ENCODE results near the gene STIM2.
"Not testable (repeated sequence)": the region's sequence is repeated elsewhere in the genome, so short reads cannot be mapped to it uniquely, and the experiment has no call there.

Gene STIM2

GRCh38 chr4:26860157-26860921, at the start of gene STIM2:
TSS of gene STIM2 (plus strand) at chr4:26860841.
- H3K4me3 ChIP-seq (ENCODE audit: low read depth, low read length) = peak within 1 kb of the TSS; percentile 74
- no peaks in the 10 kb centered on the region for H3K9me3 ChIP-seq (ENCODE audit: control insufficient read depth, insufficient read depth, low read length)
- H3K36me3 ChIP-seq (ENCODE audit: control insufficient read depth, insufficient read depth, low read length) = no peaks in the 10 kb centered on the region
- H3K4me1 ChIP-seq (ENCODE audit: control insufficient read depth, insufficient read depth, low read length) = peaks cover 15% of the 10 kb centered on the region
- peak within 1 kb of the TSS; percentile 18 for H3K9ac ChIP-seq (ENCODE audit: low read depth, low read length)
- peaks cover 31% of the 10 kb centered on the region for H3K27me3 ChIP-seq (ENCODE audit: control insufficient read depth, insufficient read depth, low read length)

- not testable (repeated sequence) for H3K9me3 ChIP-seq (ENCODE audit: control insufficient read depth, insufficient read depth, low read length); H3K9ac ChIP-seq (ENCODE audit: low read depth, low read length); H3K27me3 ChIP-seq (ENCODE audit: control insufficient read depth, insufficient read depth, low read length); H3K36me3 ChIP-seq (ENCODE audit: control insufficient read depth, insufficient read depth, low read length); H3K4me3 ChIP-seq (ENCODE audit: low read depth, low read length); H3K4me1 ChIP-seq (ENCODE audit: control insufficient read depth, insufficient read depth, low read length)
Observed at GRCh38 chr4:26811571-26811970, 49.1 kb upstream of the STIM2 start.

- Histone ChIP-seq H3K9ac (ENCODE audit: low read depth, low read length) (no peak overlapping the region), H3K9me3 (ENCODE audit: control insufficient read depth, insufficient read depth, low read length) (no peaks in the 10 kb centered on the region), H3K4me1 (ENCODE audit: control insufficient read depth, insufficient read depth, low read length) (no peaks in the 10 kb centered on the region), H3K4me3 (ENCODE audit: low read depth, low read length) (no peak overlapping the region), H3K27me3 (ENCODE audit: control insufficient read depth, insufficient read depth, low read length) (no peaks in the 10 kb centered on the region), H3K36me3 (ENCODE audit: control insufficient read depth, insufficient read depth, low read length) (no peaks in the 10 kb centered on the region)
Observed at GRCh38 chr4:26812049-26812714, 48.5 kb upstream of the STIM2 start.

GRCh38 chr4:26813698-26814097, 46.9 kb upstream of the STIM2 start:
- Histone ChIP-seq H3K4me1 (ENCODE audit: control insufficient read depth, insufficient read depth, low read length) (no peaks in the 10 kb centered on the region), H3K4me3 (ENCODE audit: low read depth, low read length) (no peak overlapping the region), H3K9ac (ENCODE audit: low read depth, low read length) (no peak overlapping the region), H3K9me3 (ENCODE audit: control insufficient read depth, insufficient read depth, low read length) (no peaks in the 10 kb centered on the region), H3K36me3 (ENCODE audit: control insufficient read depth, insufficient read depth, low read length) (no peaks in the 10 kb centered on the region), H3K27me3 (ENCODE audit: control insufficient read depth, insufficient read depth, low read length) (no peaks in the 10 kb centered on the region)

GRCh38 chr4:26815199-26815598, 45.4 kb upstream of the STIM2 start:
- H3K4me1 ChIP-seq (ENCODE audit: control insufficient read depth, insufficient read depth, low read length) = peaks cover 3% of the 10 kb centered on the region
- H3K4me3 ChIP-seq (ENCODE audit: low read depth, low read length) = no peak overlapping the region
- no peaks in the 10 kb centered on the region for H3K36me3 ChIP-seq (ENCODE audit: control insufficient read depth, insufficient read depth, low read length)
- no peaks in the 10 kb centered on the region for H3K9me3 ChIP-seq (ENCODE audit: control insufficient read depth, insufficient read depth, low read length)
- no peaks in the 10 kb centered on the region for H3K27me3 ChIP-seq (ENCODE audit: control insufficient read depth, insufficient read depth, low read length)
- H3K9ac ChIP-seq (ENCODE audit: low read depth, low read length) = no peak overlapping the region

GRCh38 chr4:26815706-26816105, 44.9 kb upstream of the STIM2 start:
- no peaks in the 10 kb centered on the region for H3K36me3 ChIP-seq (ENCODE audit: control insufficient read depth, insufficient read depth, low read length)
- H3K9me3 ChIP-seq (ENCODE audit: control insufficient read depth, insufficient read depth, low read length) = no peaks in the 10 kb centered on the region
- peaks cover 3% of the 10 kb centered on the region for H3K4me1 ChIP-seq (ENCODE audit: control insufficient read depth, insufficient read depth, low read length)
- H3K9ac ChIP-seq (ENCODE audit: low read depth, low read length) = no peak overlapping the region
- H3K27me3 ChIP-seq (ENCODE audit: control insufficient read depth, insufficient read depth, low read length) = no peaks in the 10 kb centered on the region
- H3K4me3 ChIP-seq (ENCODE audit: low read depth, low read length) = no peak overlapping the region

- Histone ChIP-seq H3K4me1 (ENCODE audit: control insufficient read depth, insufficient read depth, low read length) (peaks cover 3% of the 10 kb centered on the region), H3K9ac (ENCODE audit: low read depth, low read length) (no peak overlapping the region), H3K9me3 (ENCODE audit: control insufficient read depth, insufficient read depth, low read length) (no peaks in the 10 kb centered on the region), H3K4me3 (ENCODE audit: low read depth, low read length) (no peak overlapping the region), H3K27me3 (ENCODE audit: control insufficient read depth, insufficient read depth, low read length) (no peaks in the 10 kb centered on the region), H3K36me3 (ENCODE audit: control insufficient read depth, insufficient read depth, low read length) (no peaks in the 10 kb centered on the region)
Observed at GRCh38 chr4:26819026-26819425, 41.6 kb upstream of the STIM2 start.

- peaks cover 3% of the 10 kb centered on the region for H3K4me1 ChIP-seq (ENCODE audit: control insufficient read depth, insufficient read depth, low read length)
Observed at GRCh38 chr4:26819478-26820095, 41.1 kb upstream of the STIM2 start.

GRCh38 chr4:26820346-26820745, 40.3 kb upstream of the STIM2 start:
- Histone ChIP-seq H3K9ac (ENCODE audit: low read depth, low read length) (no peak overlapping the region), H3K9me3 (ENCODE audit: control insufficient read depth, insufficient read depth, low read length) (no peaks in the 10 kb centered on the region), H3K27me3 (ENCODE audit: control insufficient read depth, insufficient read depth, low read length) (no peaks in the 10 kb centered on the region), H3K36me3 (ENCODE audit: control insufficient read depth, insufficient read depth, low read length) (no peaks in the 10 kb centered on the region), H3K4me1 (ENCODE audit: control insufficient read depth, insufficient read depth, low read length) (peaks cover 3% of the 10 kb centered on the region), H3K4me3 (ENCODE audit: low read depth, low read length) (no peak overlapping the region)

More at GRCh38 chr4:26819478-26820095, 41.1 kb upstream of the STIM2 start:
- Histone ChIP-seq H3K9me3 (ENCODE audit: control insufficient read depth, insufficient read depth, low read length) (no peaks in the 10 kb centered on the region), H3K27me3 (ENCODE audit: control insufficient read depth, insufficient read depth, low read length) (no peaks in the 10 kb centered on the region), H3K9ac (ENCODE audit: low read depth, low read length) (no peak overlapping the region), H3K4me3 (ENCODE audit: low read depth, low read length) (no peak overlapping the region), H3K36me3 (ENCODE audit: control insufficient read depth, insufficient read depth, low read length) (no peaks in the 10 kb centered on the region)

GRCh38 chr4:26821031-26821430, 39.6 kb upstream of the STIM2 start:
- Histone ChIP-seq H3K9ac (ENCODE audit: low read depth, low read length) (no peak overlapping the region), H3K9me3 (ENCODE audit: control insufficient read depth, insufficient read depth, low read length) (no peaks in the 10 kb centered on the region), H3K4me1 (ENCODE audit: control insufficient read depth, insufficient read depth, low read length) (peaks cover 3% of the 10 kb centered on the region), H3K36me3 (ENCODE audit: control insufficient read depth, insufficient read depth, low read length) (no peaks in the 10 kb centered on the region), H3K4me3 (ENCODE audit: low read depth, low read length) (no peak overlapping the region), H3K27me3 (ENCODE audit: control insufficient read depth, insufficient read depth, low read length) (no peaks in the 10 kb centered on the region)

GRCh38 chr4:26821677-26822503, 38.8 kb upstream of the STIM2 start:
- Histone ChIP-seq H3K9me3 (ENCODE audit: control insufficient read depth, insufficient read depth, low read length) (no peaks in the 10 kb centered on the region), H3K27me3 (ENCODE audit: control insufficient read depth, insufficient read depth, low read length) (no peaks in the 10 kb centered on the region), H3K36me3 (ENCODE audit: control insufficient read depth, insufficient read depth, low read length) (no peaks in the 10 kb centered on the region), H3K9ac (ENCODE audit: low read depth, low read length) (no peak overlapping the region), H3K4me3 (ENCODE audit: low read depth, low read length) (no peak overlapping the region), H3K4me1 (ENCODE audit: control insufficient read depth, insufficient read depth, low read length) (peaks cover 3% of the 10 kb centered on the region)

Measured in iPS-15b (cell line).